Suprapubic skin (tissue), 4 donors: ENCODE results near the gene MEA1.

Experiments
- CTCF ChIP-seq, 2 donors: fragments of 200-600 bp in 1 of 2; fragments of 450-650 bp in 1 of 2; sonication (generic) in 1 of 2; IDR thresholded peaks; one replicate each; pipeline ENCODE4 v1.5.1; 2016 to 2019; ENCODE audit warnings: antibody characterized with exemption in 2 of 2, mild to moderate bottlenecking in 1 of 2, moderate library complexity in 1 of 2
- EP300 ChIP-seq: sonication (generic); formaldehyde crosslinking; IDR thresholded peaks from one replicate; pipeline ENCODE4 v1.6.1; 2017; ENCODE audit warnings: antibody characterized with exemption
- POLR2A ChIP-seq, 2 donors: fragments of 450-650 bp; IDR thresholded peaks; one replicate each; pipeline ENCODE4 v1.6.1; 2017; ENCODE audit warnings: antibody characterized with exemption in 2 of 2, mild to moderate bottlenecking in 2 of 2, moderate library complexity in 2 of 2
- POLR2AphosphoS5 ChIP-seq, 3 donors: sonication (generic); formaldehyde crosslinking; IDR thresholded peaks; one replicate each; pipeline ENCODE4 v1.6.1; 2017; ENCODE audit warnings: antibody characterized with exemption in 3 of 3

- TF ChIP-seq CTCF (IDR thresholded peaks at IDR 0.05), result no peak
- no peak for TF ChIP-seq POLR2A (IDR thresholded peaks at IDR 0.05)
- TF ChIP-seq EP300, result no peak
- no peak for TF ChIP-seq POLR2AphosphoS5 (IDR thresholded peaks at IDR 0.05)
These were observed 39.8 kb downstream of the MEA1 start for GRCh38 chr6:42973926-42974325.
